ENCODE data around the gene IFT20.
A peak's percentile ranks its signal among the peaks of the same experiment; 100 is the strongest.

The IFT20 gene

DNA sequence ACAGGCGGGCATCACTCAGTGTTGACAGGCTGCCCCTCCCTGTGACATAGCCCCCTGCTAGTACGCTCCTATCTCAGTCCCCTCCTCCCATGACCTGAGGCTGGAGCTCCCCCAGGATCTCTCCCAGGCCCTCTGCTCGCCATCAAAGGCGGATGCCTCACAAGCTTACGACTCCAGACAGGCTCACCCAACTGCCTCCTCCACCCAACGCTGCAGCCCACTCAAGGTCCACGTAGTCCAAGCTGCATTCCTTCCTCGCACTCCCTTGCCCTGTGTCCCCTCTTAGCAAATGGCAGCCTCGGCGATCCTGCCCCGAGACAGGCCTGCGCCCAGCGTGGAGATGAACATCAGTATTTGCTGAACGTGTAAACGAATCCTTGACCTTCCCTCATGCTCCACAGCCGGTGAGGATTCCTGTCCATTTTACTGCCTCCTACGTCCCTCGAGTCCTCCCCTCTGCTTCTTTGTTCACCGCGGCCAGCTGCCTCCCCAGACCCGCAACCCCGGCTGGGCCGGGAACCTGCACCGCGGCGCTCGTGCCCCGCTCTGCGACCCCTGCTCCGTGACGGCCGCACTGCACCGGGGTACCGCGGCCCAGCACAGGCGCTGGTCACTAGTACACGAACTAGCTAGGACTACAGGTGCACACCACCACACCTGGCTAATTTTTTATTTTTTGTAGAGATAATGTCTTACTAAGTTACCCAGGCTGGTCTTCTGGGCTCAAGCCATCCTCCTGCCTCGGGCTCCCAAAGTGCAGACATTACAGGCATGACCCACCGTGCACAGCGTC lies 17.1 kb downstream of the IFT20 start:
- H3K36me3 ChIP-seq (replicated peaks; ENCODE audit: low read depth, low read length) = peaks cover 23% of the 10 kb centered on the region
- H3K4me1 ChIP-seq (ENCODE audit: low read length) = peaks cover 36% of the 10 kb centered on the region
- no peaks in the 10 kb centered on the region for H3K9me3 ChIP-seq (ENCODE audit: insufficient read depth, low read length)
- H3K4me2 ChIP-seq (ENCODE audit: low read length) = peak overlapping the region; percentile 94
- H4K20me1 ChIP-seq (ENCODE audit: insufficient read depth, low read length) = peaks cover 19% of the 10 kb centered on the region
- peak overlapping the region; percentile 97 for H3K9ac ChIP-seq (ENCODE audit: low read length)
- H3K27ac ChIP-seq (ENCODE audit: low read length) = peak overlapping the region; percentile 71
- peak overlapping the region; percentile 84 for H3K4me3 ChIP-seq (ENCODE audit: low read length)
- TF ChIP-seq, protein P1, sequence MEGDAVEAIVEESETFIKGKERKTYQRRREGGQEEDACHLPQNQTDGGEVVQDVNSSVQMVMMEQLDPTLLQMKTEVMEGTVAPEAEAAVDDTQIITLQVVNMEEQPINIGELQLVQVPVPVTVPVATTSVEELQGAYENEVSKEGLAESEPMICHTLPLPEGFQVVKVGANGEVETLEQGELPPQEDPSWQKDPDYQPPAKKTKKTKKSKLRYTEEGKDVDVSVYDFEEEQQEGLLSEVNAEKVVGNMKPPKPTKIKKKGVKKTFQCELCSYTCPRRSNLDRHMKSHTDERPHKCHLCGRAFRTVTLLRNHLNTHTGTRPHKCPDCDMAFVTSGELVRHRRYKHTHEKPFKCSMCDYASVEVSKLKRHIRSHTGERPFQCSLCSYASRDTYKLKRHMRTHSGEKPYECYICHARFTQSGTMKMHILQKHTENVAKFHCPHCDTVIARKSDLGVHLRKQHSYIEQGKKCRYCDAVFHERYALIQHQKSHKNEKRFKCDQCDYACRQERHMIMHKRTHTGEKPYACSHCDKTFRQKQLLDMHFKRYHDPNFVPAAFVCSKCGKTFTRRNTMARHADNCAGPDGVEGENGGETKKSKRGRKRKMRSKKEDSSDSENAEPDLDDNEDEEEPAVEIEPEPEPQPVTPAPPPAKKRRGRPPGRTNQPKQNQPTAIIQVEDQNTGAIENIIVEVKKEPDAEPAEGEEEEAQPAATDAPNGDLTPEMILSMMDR (IDR thresholded peaks at IDR 0.05; ENCODE audit: low read depth, low read length) = no peak
- no peak for TF ChIP-seq EZH2phosphoT487 (IDR thresholded peaks at IDR 0.05; ENCODE audit: low read depth)
- no peaks in the 10 kb centered on the region for H3K27me3 ChIP-seq (ENCODE audit: low read depth, low read length)
- 0 out of 2 replicates have a peak overlapping the region, but pooled peaks have one; percentile 61 for H2AFZ ChIP-seq (ENCODE audit: low read depth, low read length)
- H3K79me2 ChIP-seq (ENCODE audit: low read length) = peaks cover 63% of the 10 kb centered on the region

DNA sequence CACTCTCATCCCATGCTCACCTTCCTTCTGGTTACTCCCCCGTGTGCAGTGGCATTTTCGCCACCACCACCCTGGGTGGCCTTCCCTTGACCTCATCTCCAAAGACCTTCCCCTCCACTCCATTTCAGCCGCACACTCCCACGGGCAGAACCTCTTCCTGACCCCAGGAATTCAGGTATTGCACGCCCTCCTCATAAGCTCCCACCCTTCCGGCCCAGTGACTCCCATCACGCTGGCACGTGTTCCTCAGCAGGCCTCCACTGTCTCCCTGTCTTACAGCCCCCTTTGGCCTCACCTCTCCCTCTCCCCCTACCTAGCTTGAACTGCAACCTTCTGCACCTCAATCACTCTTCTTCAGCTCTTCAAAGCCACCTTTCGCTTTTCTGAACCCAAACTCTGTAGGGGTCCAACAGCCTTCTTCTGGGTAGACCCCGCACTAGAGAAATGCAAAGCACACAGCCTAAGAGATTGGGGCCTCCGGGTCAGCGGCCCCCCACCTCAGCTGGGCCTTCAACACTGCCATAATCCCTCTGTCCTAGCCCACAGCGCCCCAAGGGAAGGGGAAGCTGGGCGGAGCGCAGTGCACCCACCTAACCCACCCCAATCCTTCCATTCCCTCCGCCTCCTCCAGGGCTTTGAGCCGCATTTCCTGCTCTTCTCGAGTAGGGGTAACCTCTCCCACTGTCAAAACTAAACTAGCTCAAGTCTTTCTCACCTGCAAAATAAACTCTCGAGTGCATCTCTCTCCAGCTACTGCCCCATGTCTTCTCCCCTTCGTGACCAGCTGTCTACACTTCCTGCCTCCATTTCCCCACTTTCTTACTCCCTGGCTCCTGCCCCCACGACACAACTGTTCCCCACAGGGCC lies 17.9 kb downstream of the IFT20 start:
- Histone ChIP-seq H3K9ac (ENCODE audit: low read length) (peak overlapping the region; percentile 97), H4K20me1 (ENCODE audit: insufficient read depth, low read length) (peaks cover 13% of the 10 kb centered on the region), H3K4me2 (ENCODE audit: low read length) (peak overlapping the region; percentile 94), H3K9me3 (ENCODE audit: insufficient read depth, low read length) (no peaks in the 10 kb centered on the region), H3K27me3 (ENCODE audit: low read depth, low read length) (no peaks in the 10 kb centered on the region), H3K4me1 (ENCODE audit: low read length) (peaks cover 28% of the 10 kb centered on the region), H3K4me3 (ENCODE audit: low read length) (peak overlapping the region; percentile 84), H3K79me2 (ENCODE audit: low read length) (peaks cover 54% of the 10 kb centered on the region), H2AFZ (ENCODE audit: low read depth, low read length) (0 out of 2 replicates have a peak overlapping the region, but pooled peaks have one; percentile 61), H3K27ac (ENCODE audit: low read length) (peak overlapping the region; percentile 71; the same call in 1 of the 2 replicates), H3K36me3 (replicated peaks; ENCODE audit: low read depth, low read length) (peaks cover 17% of the 10 kb centered on the region)
- TF ChIP-seq, protein P1 (IDR thresholded peaks at IDR 0.05; ENCODE audit: low read depth, low read length) = no peak
- TF ChIP-seq EZH2phosphoT487 (IDR thresholded peaks at IDR 0.05; ENCODE audit: low read depth) = no peak

DNA sequence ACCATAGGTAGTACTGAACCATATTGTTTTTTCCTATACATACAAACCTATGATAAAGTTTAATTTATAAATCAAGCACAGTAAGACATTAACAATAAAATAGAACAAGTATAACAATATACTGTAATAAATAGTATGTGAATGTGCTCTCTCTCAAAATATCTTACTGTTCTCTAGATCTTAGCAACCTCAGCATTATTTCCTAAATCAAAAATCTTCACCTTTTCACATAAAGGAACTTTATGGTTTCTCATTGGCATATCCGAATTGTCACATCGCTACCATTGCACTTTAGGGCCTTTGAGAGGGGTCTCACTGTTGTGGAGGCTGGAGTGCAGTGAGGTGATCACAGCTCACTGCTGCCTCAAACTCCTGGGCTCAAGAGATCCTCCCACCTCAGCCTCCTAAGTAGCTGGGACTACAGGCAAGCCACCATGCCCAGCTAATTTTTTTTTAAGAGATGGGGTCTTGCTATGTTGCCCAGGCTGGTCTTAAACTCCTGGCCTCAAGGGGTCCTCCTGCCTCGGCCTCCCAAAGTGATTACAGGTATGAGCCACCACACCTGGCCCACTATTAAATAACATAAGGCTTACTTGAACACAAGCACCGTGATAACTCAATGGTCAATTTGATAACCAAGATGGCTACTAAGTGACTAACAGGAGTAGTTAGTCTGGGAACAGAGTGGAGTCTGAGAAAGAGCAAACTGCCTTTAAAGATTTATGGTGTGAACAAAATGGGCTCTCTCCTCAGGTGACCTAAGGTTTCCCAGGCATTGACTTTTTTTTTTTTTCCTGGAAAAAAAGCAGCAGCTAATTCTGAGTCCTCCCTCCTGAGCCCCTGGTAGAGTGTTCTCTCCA lies 19.2 kb downstream of the IFT20 start:
- H3K36me3 ChIP-seq (replicated peaks; ENCODE audit: low read depth, low read length) = peaks cover 12% of the 10 kb centered on the region

More for the DNA sequence above, 19.2 kb downstream of the IFT20 start:
- no peak overlapping the region for H3K9ac ChIP-seq (ENCODE audit: low read length)
- H3K27me3 ChIP-seq (ENCODE audit: low read depth, low read length) = no peaks in the 10 kb centered on the region
- TF ChIP-seq, protein P1 (IDR thresholded peaks at IDR 0.05; ENCODE audit: low read depth, low read length) = no peak
- TF ChIP-seq EZH2phosphoT487 (IDR thresholded peaks at IDR 0.05; ENCODE audit: low read depth) = no peak
- H3K79me2 ChIP-seq (ENCODE audit: low read length) = peaks cover 42% of the 10 kb centered on the region
- no peak overlapping the region for H3K27ac ChIP-seq (ENCODE audit: low read length)
- no peak overlapping the region for H2AFZ ChIP-seq (ENCODE audit: low read depth, low read length)
- H3K9me3 ChIP-seq (ENCODE audit: insufficient read depth, low read length) = no peaks in the 10 kb centered on the region
- peaks cover 7% of the 10 kb centered on the region for H4K20me1 ChIP-seq (ENCODE audit: insufficient read depth, low read length)
- H3K4me2 ChIP-seq (ENCODE audit: low read length) = no peak overlapping the region
- no peak overlapping the region for H3K4me3 ChIP-seq (ENCODE audit: low read length)
- peaks cover 23% of the 10 kb centered on the region for H3K4me1 ChIP-seq (ENCODE audit: low read length)
